ENCODE data around the gene OR8H2.
"Not testable (repeated sequence)": the region's sequence is repeated elsewhere in the genome, so short reads cannot be mapped to it uniquely, and the experiment has no call there.

The OR8H2 gene

GRCh38 chr11:56140151-56140661, 36.7 kb downstream of the OR8H2 start, which contains the start of gene OR8J3:
OR8J3 (minus strand) TSS chr11:56140201; CDS start chr11:56137718, 2,483 bp downstream.
- no peak within 1 kb of the TSS for H3K4me3 ChIP-seq (ENCODE audit: low read depth, low read length)
- TF ChIP-seq CTCF (IDR thresholded peaks at IDR 0.05; ENCODE audit: control insufficient read depth, extremely low read depth, insufficient read depth) = no peak
- DNase-seq (ENCODE audit: low read depth) = no peak

- not testable (repeated sequence) for H3K4me3 ChIP-seq (ENCODE audit: low read depth, low read length)
Measured at GRCh38 chr11:56143681-56144080, 40.2 kb downstream of the OR8H2 start.

GRCh38 chr11:56151376-56151775, 47.9 kb downstream of the OR8H2 start:
- TF ChIP-seq CTCF (IDR thresholded peaks at IDR 0.05; ENCODE audit: control insufficient read depth, extremely low read depth, insufficient read depth) = no peak
- H3K4me3 ChIP-seq (ENCODE audit: low read depth, low read length) = no peak overlapping the region
- no peak for DNase-seq (ENCODE audit: low read depth)

More at GRCh38 chr11:56143681-56144080, 40.2 kb downstream of the OR8H2 start:
- not testable (repeated sequence) for DNase-seq (ENCODE audit: low read depth)

GRCh38 chr11:56152333-56152732, 48.8 kb downstream of the OR8H2 start:
- DNase-seq (ENCODE audit: low read depth) = no peak
- TF ChIP-seq CTCF (IDR thresholded peaks at IDR 0.05; ENCODE audit: control insufficient read depth, extremely low read depth, insufficient read depth) = no peak
- no peak overlapping the region for H3K4me3 ChIP-seq (ENCODE audit: low read depth, low read length)

All from LNCaP clone FGC (cell line).